ENCODE measurements around the gene OTX1. TPM values are rescaled to one million over a fixed set of nuclear protein-coding genes. Genes with fewer than 3 reads are reported as not detected.

OTX1 gene
- total and polyA plus RNA-seq, 2 donors (not counting 1 experiment from before 2014, with no cell fraction given), result 0.17 TPM; not detected in 1

- peaks cover under 1% of the 10 kb centered on the region for H4K20me1 ChIP-seq (ENCODE audit: control insufficient read depth, extremely low read depth, insufficient read depth, low read length)
These were observed 4.1 kb upstream of the OTX1 start for GRCh38 chr2:63046552-63046951.

GRCh38 chr2:63046961-63047320 is 3.7 kb upstream of the OTX1 start:
- no peak overlapping the region for H2AFZ ChIP-seq (ENCODE audit: low read length)
- no peaks in the 10 kb centered on the region for H3K4me1 ChIP-seq (ENCODE audit: control insufficient read depth, extremely low read depth, insufficient read depth, low read length)
- peaks cover 35% of the 10 kb centered on the region for H3K27me3 ChIP-seq (ENCODE audit: control insufficient read depth, insufficient read depth, low read length)
- TF ChIP-seq CTCF (conservative IDR thresholded peaks at IDR 0.05 in 1 of 2, IDR thresholded peaks at IDR 0.05 in 1 of 2; ENCODE audit: low read depth in 1 of 2, low read length in 2 of 2) (no peak), EZH2 (IDR thresholded peaks at IDR 0.05; ENCODE audit: low read length, missing control alignments) (no peak)
- no peak overlapping the region for H3K4me3 ChIP-seq (replicated peaks in 1 of 4; ENCODE audit: control extremely low read depth in 1 of 4, insufficient read depth in 1 of 4, low read depth in 3 of 4, low read length in 4 of 4)
- peaks cover 3% of the 10 kb centered on the region for H3K36me3 ChIP-seq (ENCODE audit: control insufficient read depth, insufficient read depth, low read length)
- H3K4me2 ChIP-seq (ENCODE audit: extremely low read depth, insufficient read depth, low read length), result no peak overlapping the region
- no peak overlapping the region for H3K27ac ChIP-seq (ENCODE audit: insufficient read depth, low read length)
- DNase-seq (ENCODE audit: low read depth in 2 of 2), result no peak
- H3K79me2 ChIP-seq (ENCODE audit: control insufficient read depth, insufficient read depth, low read length), result no peaks in the 10 kb centered on the region
- H3K9ac ChIP-seq (ENCODE audit: insufficient read depth, low read length), result no peak overlapping the region
- H3K9me3 ChIP-seq (ENCODE audit: control insufficient read depth, insufficient read depth, low read depth, low read length), result no peaks in the 10 kb centered on the region
- H4K20me1 ChIP-seq (ENCODE audit: control insufficient read depth, extremely low read depth, insufficient read depth, low read length), result no peaks in the 10 kb centered on the region

More at GRCh38 chr2:63046552-63046951, 4.1 kb upstream of the OTX1 start:
- Histone ChIP-seq H3K9me3 (ENCODE audit: control insufficient read depth, insufficient read depth, low read depth, low read length) (no peaks in the 10 kb centered on the region), H3K4me1 (ENCODE audit: control insufficient read depth, extremely low read depth, insufficient read depth, low read length) (no peaks in the 10 kb centered on the region), H3K4me2 (ENCODE audit: extremely low read depth, insufficient read depth, low read length) (no peak overlapping the region), H3K4me3 (replicated peaks in 1 of 4; ENCODE audit: control extremely low read depth in 1 of 4, insufficient read depth in 1 of 4, low read depth in 3 of 4, low read length in 4 of 4) (no peak overlapping the region), H3K36me3 (ENCODE audit: control insufficient read depth, insufficient read depth, low read length) (peaks cover 3% of the 10 kb centered on the region), H3K79me2 (ENCODE audit: control insufficient read depth, insufficient read depth, low read length) (no peaks in the 10 kb centered on the region), H3K9ac (ENCODE audit: insufficient read depth, low read length) (no peak overlapping the region), H3K27me3 (ENCODE audit: control insufficient read depth, insufficient read depth, low read length) (peaks cover 35% of the 10 kb centered on the region), H2AFZ (ENCODE audit: low read length) (no peak overlapping the region), H3K27ac (ENCODE audit: insufficient read depth, low read length) (no peak overlapping the region)
- no peak for DNase-seq (ENCODE audit: low read depth in 2 of 2)
- TF ChIP-seq CTCF (conservative IDR thresholded peaks at IDR 0.05 in 1 of 2, IDR thresholded peaks at IDR 0.05 in 1 of 2; ENCODE audit: low read depth in 1 of 2, low read length in 2 of 2), result no peak
- no peak for TF ChIP-seq EZH2 (IDR thresholded peaks at IDR 0.05; ENCODE audit: low read length, missing control alignments)

- Histone ChIP-seq H3K9ac (ENCODE audit: insufficient read depth, low read length) (no peak overlapping the region), H2AFZ (ENCODE audit: low read length) (no peak overlapping the region), H4K20me1 (ENCODE audit: control insufficient read depth, extremely low read depth, insufficient read depth, low read length) (no peaks in the 10 kb centered on the region), H3K4me1 (ENCODE audit: control insufficient read depth, extremely low read depth, insufficient read depth, low read length) (no peaks in the 10 kb centered on the region), H3K4me3 (replicated peaks in 1 of 4; ENCODE audit: control extremely low read depth in 1 of 4, insufficient read depth in 1 of 4, low read depth in 3 of 4, low read length in 4 of 4) (no peak overlapping the region), H3K27me3 (ENCODE audit: control insufficient read depth, insufficient read depth, low read length) (peaks cover 37% of the 10 kb centered on the region), H3K36me3 (ENCODE audit: control insufficient read depth, insufficient read depth, low read length) (peaks cover 3% of the 10 kb centered on the region), H3K27ac (ENCODE audit: insufficient read depth, low read length) (no peak overlapping the region), H3K79me2 (ENCODE audit: control insufficient read depth, insufficient read depth, low read length) (no peaks in the 10 kb centered on the region), H3K4me2 (ENCODE audit: extremely low read depth, insufficient read depth, low read length) (no peak overlapping the region), H3K9me3 (ENCODE audit: control insufficient read depth, insufficient read depth, low read depth, low read length) (no peaks in the 10 kb centered on the region)
- TF ChIP-seq CTCF (conservative IDR thresholded peaks at IDR 0.05 in 1 of 2, IDR thresholded peaks at IDR 0.05 in 1 of 2; ENCODE audit: low read depth in 1 of 2, low read length in 2 of 2) (no peak), EZH2 (IDR thresholded peaks at IDR 0.05; ENCODE audit: low read length, missing control alignments) (peak; percentile 24)
- no peak for DNase-seq (ENCODE audit: low read depth in 2 of 2)
These were observed 3.0 kb upstream of the OTX1 start for GRCh38 chr2:63047321-63048279.

Measured in fibroblast of lung (primary cell).